ENCODE measurements around the gene RASA3. TPM values are rescaled to one million over a fixed set of nuclear protein-coding genes. Genes with fewer than 3 reads are reported as not detected.
A peak's percentile ranks its signal among the peaks of the same experiment; 100 is the strongest.

RASA3 gene
- total and polyA plus RNA-seq, 9 of the 15 experiments (the other 6 are each of a cell fraction or from before 2014, with no cell fraction given): 0.72 to 25.3 (median 14.4) TPM

DNA sequence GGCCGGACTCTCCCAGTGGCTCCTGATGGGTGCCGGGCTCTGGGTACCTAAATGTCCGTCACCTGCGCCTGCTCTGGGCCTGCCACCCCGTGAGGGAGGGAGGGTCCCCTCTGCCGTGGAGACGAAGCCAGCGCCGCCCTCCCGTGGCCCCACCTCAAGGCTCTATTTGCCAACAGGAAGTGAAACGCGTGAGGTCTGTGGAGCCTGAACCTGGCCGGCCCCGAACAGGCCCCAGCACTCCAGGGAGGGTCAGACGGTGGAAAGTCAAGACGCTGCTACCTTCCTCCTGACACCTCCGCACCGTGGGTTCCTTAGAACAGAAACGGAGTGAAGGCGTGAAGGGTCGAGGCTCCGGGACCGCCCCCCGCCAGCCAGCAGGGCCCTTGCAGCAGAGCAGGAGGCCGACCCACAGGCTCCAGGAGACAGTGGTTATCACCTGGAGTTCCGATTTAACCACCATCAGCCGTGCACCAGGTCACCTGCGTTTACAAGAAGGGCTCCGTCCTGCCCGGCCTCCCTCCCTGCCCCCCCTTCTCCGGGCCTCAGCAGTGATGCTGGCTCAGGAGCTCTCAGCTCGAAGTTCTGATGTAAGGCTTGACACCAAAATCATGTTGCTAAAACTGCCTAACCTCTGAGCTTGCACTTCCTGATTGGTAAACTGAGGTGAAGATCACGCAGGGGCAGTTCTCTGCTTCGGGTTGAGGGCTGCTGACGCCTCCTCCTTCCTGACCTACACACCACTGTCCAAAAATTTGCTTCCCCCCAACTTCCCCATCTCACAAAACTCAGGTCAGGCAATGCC, 107.6 kb downstream of the RASA3 start:
- ATAC-seq (no peak), FAIRE-seq (no peak), DNase-seq (ENCODE audit: extremely low read depth in 1 of 4, low spot score in 3 of 4) (no peak)
- H3K9me3 ChIP-seq (replicated peaks; ENCODE audit: control insufficient read depth, insufficient read depth, low read depth, low read length): no peaks in the 10 kb centered on the region
- no TSS peak for BruUV-seq (replicated peaks)
- H3K79me2 ChIP-seq (ENCODE audit: control insufficient read depth, insufficient read depth, low read length): no peaks in the 10 kb centered on the region
- POLR2A ChIA-PET: interaction anchor here (0.7 kb wide), 1 partner anchor 317 kb away, joined by 3 read pairs; no protein-coding TSS in a partner anchor
- no peaks in the 10 kb centered on the region for H3K27me3 ChIP-seq (ENCODE audit: control insufficient read depth in 2 of 2, insufficient read depth in 2 of 2, low read length in 2 of 2)
- in situ Hi-C loops (cut with MboI) (no loop called here), intact Hi-C loops (cut with micrococcal nuclease) (no loop called here)
- no peak for TF ChIP-seq BRCA1 (IDR thresholded peaks at IDR 0.05)
- TF ChIP-seq BRCA1 (CRISPR knock-in tag; IDR thresholded peaks at IDR 0.05): no peak
- TF ChIP-seq POLR2G (IDR thresholded peaks at IDR 0.05; ENCODE audit: low read depth, low read length): 0 out of 2 replicates have a peak, but pooled peaks have one; percentile 26
- no peak overlapping the region for H3K4me2 ChIP-seq (ENCODE audit: insufficient read depth, low read length)
- H3K4me1 ChIP-seq (replicated peaks in 1 of 2; ENCODE audit: control insufficient read depth in 2 of 2, insufficient read depth in 2 of 2, low read length in 2 of 2): peaks cover 0 to 34% of the 10 kb centered on the region in 2 experiments; a peak in 3 of 5 replicates
- no peaks in the 10 kb centered on the region for H4K20me1 ChIP-seq (replicated peaks; ENCODE audit: control insufficient read depth, insufficient read depth, low read length)
- 95% methylated on average over 4 of the region's 35 CpGs for WGBS (ENCODE audit: insufficient coverage, low coverage, missing lambda C conversion rate)
- no peak overlapping the region for H3K27ac ChIP-seq (ENCODE audit: extremely low read depth, low read depth, low read length)
- H3K9ac ChIP-seq (ENCODE audit: insufficient read depth in 1 of 2, low read depth in 2 of 2, low read length in 2 of 2): no peak overlapping the region
- no peak overlapping the region for H2AFZ ChIP-seq (ENCODE audit: low read depth, low read length)
- CTCF ChIA-PET (ENCODE audit: low intra/inter-chr PET ratio): no interaction called here
- no peak overlapping the region for H3K4me3 ChIP-seq
- H3K36me3 ChIP-seq (ENCODE audit: control insufficient read depth, insufficient read depth, low read length): peaks cover 19% of the 10 kb centered on the region; the same call in 2 of the 3 replicates
- no peaks in the 10 kb centered on the region for H3K9me1 ChIP-seq (ENCODE audit: control insufficient read depth, insufficient read depth, low read length)

All from K562 (cell line).